ENCODE results near the gene TMEM121B. TPM values are rescaled to one million over a fixed set of nuclear protein-coding genes. Genes with fewer than 3 reads are reported as not detected.
A peak's percentile ranks its signal among the peaks of the same experiment; 100 is the strongest.
"Not testable (repeated sequence)": the region's sequence is repeated elsewhere in the genome, so short reads cannot be mapped to it uniquely, and the experiment has no call there.

TMEM121B gene
- total RNA-seq, 1 donor from 2014 or later: 0.16 TPM

DNA sequence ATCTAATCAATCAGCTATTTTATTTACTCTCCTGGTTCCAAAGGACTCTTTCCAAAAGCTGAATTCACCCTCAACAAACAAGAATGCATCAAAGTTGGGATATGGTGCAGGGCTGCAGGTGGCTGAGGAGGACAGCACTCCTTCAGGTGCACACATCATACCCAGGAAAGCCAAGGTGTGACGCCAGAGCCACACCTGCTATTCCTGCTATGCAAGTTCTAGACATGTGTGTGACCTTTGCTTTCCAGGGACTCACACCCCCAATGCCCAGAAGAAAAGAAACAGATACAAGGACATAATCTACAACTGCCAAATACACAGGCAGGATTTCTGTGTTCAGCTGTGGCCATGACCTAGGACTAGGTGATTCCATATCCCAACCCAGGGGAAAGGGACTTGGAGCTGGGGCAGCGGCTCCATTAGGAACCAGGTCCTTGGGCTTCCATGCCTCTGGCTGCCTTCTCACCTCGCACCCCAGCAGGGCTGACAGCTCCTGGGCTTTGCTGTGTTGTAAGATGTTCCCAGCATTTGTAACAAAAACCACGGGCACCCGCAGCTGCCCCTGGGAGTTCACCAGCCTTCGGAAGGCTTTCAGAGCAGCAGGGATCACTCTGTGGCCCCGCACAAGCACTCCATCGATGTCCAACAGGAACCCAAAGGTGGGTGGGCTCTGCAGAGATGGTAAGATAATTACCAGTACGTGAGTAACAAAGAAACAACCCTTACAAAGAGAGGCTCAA is 28.1 kb upstream of the TMEM121B start:
- no peaks in the 10 kb centered on the region for H3K9me3 Mint-ChIP-seq
- H3K36me3 Mint-ChIP-seq (ENCODE audit: low read depth): peaks cover 21% of the 10 kb centered on the region
- H3K4me3 Mint-ChIP-seq: no peak overlapping the region
- DNase-seq: no peak
- H3K4me1 Mint-ChIP-seq: peaks cover 10% of the 10 kb centered on the region
- intact Hi-C loops (cut with micrococcal nuclease): no loop called here
- H3K27me3 Mint-ChIP-seq: no peaks in the 10 kb centered on the region
- H3K27ac Mint-ChIP-seq: no peak overlapping the region

GRCh38 chr22:17147458-17147857 is 26.3 kb upstream of the TMEM121B start:
- H3K27ac Mint-ChIP-seq; H3K9me3 Mint-ChIP-seq; H3K4me1 Mint-ChIP-seq; H3K27me3 Mint-ChIP-seq; DNase-seq; intact Hi-C loops (cut with micrococcal nuclease); H3K4me3 Mint-ChIP-seq: not testable (repeated sequence)
- peaks cover 28% of the 10 kb centered on the region for H3K36me3 Mint-ChIP-seq (ENCODE audit: low read depth)

DNA sequence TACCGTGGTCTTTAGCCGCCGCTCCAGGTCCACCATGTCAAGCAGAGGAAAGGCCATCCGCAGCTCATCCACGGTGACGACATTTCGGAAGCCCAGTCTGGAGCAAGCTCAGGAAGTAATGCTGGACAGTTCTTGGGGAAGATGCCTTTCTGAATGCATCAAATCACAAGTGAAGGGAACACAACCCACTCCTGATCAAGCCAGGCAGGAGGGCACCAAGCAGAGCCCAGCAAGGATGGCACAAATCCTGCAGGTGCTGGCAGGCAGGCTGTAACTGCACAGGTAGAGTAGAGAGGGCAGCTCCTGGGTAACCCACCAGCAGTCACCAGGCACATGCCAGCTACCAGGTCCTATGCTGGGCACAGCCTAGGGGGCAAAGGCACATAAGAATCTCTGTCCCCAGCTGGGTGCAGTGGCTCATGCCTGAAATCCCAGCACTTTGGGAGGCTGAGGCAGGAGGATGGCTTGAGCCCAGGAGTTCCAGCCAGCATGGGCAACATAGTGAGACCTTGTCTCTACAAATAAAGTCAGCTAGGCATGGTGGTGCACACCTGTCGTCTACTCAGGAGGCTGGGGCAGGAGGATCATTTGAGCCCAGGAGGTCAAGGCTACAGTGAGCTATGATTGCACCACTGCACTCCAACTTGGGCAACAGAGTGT is 24.0 kb upstream of the TMEM121B start:
- Mint-ChIP-seq H3K27me3 (no peaks in the 10 kb centered on the region), H3K4me3 (no peak overlapping the region), H3K36me3 (ENCODE audit: low read depth) (peaks cover 33% of the 10 kb centered on the region), H3K9me3 (no peaks in the 10 kb centered on the region), H3K27ac (no peak overlapping the region), H3K4me1 (peaks cover 2% of the 10 kb centered on the region)
- intact Hi-C loops (cut with micrococcal nuclease): no loop called here
- DNase-seq: no peak

DNA sequence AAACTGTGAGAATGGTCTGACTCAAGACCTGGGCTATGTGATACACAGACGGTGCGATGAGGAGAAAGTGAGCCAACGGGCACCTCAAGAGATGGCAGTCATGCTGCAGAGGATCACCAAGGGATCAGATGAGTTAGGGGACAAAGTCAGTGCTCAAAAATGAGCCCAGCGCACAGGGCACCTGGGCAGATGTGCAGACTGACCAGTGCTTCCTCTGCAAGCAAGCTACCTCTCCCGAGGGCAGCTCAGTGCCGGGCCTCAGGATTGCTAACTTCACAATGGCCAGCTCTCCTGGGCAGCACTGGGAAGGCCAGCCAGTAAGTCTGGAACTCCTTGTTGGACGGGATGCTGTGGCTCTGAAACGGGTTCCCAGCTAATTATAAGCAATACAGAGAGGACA is 22.7 kb upstream of the TMEM121B start:
- DNase-seq: no peak
- no peaks in the 10 kb centered on the region for H3K9me3 Mint-ChIP-seq
- H3K27ac Mint-ChIP-seq: no peak overlapping the region
- no peak overlapping the region for H3K4me3 Mint-ChIP-seq
- H3K36me3 Mint-ChIP-seq (ENCODE audit: low read depth): peaks cover 41% of the 10 kb centered on the region
- intact Hi-C loops (cut with micrococcal nuclease): no loop called here
- no peaks in the 10 kb centered on the region for H3K27me3 Mint-ChIP-seq
- H3K4me1 Mint-ChIP-seq: peaks cover 2% of the 10 kb centered on the region

GRCh38 chr22:17143101-17143500 is 21.9 kb upstream of the TMEM121B start:
- Mint-ChIP-seq H3K9me3 (no peaks in the 10 kb centered on the region), H3K27me3 (no peaks in the 10 kb centered on the region), H3K4me3 (no peak overlapping the region), H3K4me1 (no peaks in the 10 kb centered on the region), H3K36me3 (ENCODE audit: low read depth) (peaks cover 46% of the 10 kb centered on the region), H3K27ac (no peak overlapping the region)
- intact Hi-C loops (cut with micrococcal nuclease): no loop called here
- no peak for DNase-seq

GRCh38 chr22:17140826-17141766 is 19.9 kb upstream of the TMEM121B start:
- Mint-ChIP-seq H3K4me3 (no peak overlapping the region), H3K36me3 (ENCODE audit: low read depth) (peaks cover 47% of the 10 kb centered on the region), H3K4me1 (no peaks in the 10 kb centered on the region), H3K9me3 (no peaks in the 10 kb centered on the region), H3K27ac (no peak overlapping the region), H3K27me3 (no peaks in the 10 kb centered on the region)
- DNase-seq: no peak
- intact Hi-C loops (cut with micrococcal nuclease): no loop called here

GRCh38 chr22:17140022-17140421 is 18.9 kb upstream of the TMEM121B start:
- H3K4me3 Mint-ChIP-seq: no peak overlapping the region
- intact Hi-C loops (cut with micrococcal nuclease): no loop called here
- peaks cover 48% of the 10 kb centered on the region for H3K36me3 Mint-ChIP-seq (ENCODE audit: low read depth)
- no peak overlapping the region for H3K27ac Mint-ChIP-seq
- no peaks in the 10 kb centered on the region for H3K9me3 Mint-ChIP-seq
- no peaks in the 10 kb centered on the region for H3K27me3 Mint-ChIP-seq
- no peak for DNase-seq
- H3K4me1 Mint-ChIP-seq: no peaks in the 10 kb centered on the region

GRCh38 chr22:17138513-17138912 is 17.4 kb upstream of the TMEM121B start:
- H3K4me1 Mint-ChIP-seq: no peaks in the 10 kb centered on the region
- no peaks in the 10 kb centered on the region for H3K9me3 Mint-ChIP-seq
- no peak for DNase-seq
- no peak overlapping the region for H3K27ac Mint-ChIP-seq
- H3K4me3 Mint-ChIP-seq: no peak overlapping the region
- intact Hi-C loops (cut with micrococcal nuclease): no loop called here
- H3K36me3 Mint-ChIP-seq (ENCODE audit: low read depth): peaks cover 47% of the 10 kb centered on the region
- H3K27me3 Mint-ChIP-seq: no peaks in the 10 kb centered on the region

- no peak for DNase-seq
- Mint-ChIP-seq H3K27ac (no peak overlapping the region), H3K4me1 (no peaks in the 10 kb centered on the region), H3K9me3 (no peaks in the 10 kb centered on the region), H3K36me3 (ENCODE audit: low read depth) (peaks cover 44% of the 10 kb centered on the region), H3K4me3 (no peak overlapping the region), H3K27me3 (no peaks in the 10 kb centered on the region)
- intact Hi-C loops (cut with micrococcal nuclease): no loop called here
Measured at GRCh38 chr22:17137861-17138425, 16.8 kb upstream of the TMEM121B start.

GRCh38 chr22:17137170-17137569 is 16.0 kb upstream of the TMEM121B start:
- peaks cover 40% of the 10 kb centered on the region for H3K36me3 Mint-ChIP-seq (ENCODE audit: low read depth)
- no peak for DNase-seq
- H3K4me3 Mint-ChIP-seq: no peak overlapping the region
- H3K4me1 Mint-ChIP-seq: no peaks in the 10 kb centered on the region
- H3K27ac Mint-ChIP-seq: peak overlapping the region; percentile 6
- intact Hi-C loops (cut with micrococcal nuclease): no loop called here
- no peaks in the 10 kb centered on the region for H3K27me3 Mint-ChIP-seq
- H3K9me3 Mint-ChIP-seq: no peaks in the 10 kb centered on the region

DNA sequence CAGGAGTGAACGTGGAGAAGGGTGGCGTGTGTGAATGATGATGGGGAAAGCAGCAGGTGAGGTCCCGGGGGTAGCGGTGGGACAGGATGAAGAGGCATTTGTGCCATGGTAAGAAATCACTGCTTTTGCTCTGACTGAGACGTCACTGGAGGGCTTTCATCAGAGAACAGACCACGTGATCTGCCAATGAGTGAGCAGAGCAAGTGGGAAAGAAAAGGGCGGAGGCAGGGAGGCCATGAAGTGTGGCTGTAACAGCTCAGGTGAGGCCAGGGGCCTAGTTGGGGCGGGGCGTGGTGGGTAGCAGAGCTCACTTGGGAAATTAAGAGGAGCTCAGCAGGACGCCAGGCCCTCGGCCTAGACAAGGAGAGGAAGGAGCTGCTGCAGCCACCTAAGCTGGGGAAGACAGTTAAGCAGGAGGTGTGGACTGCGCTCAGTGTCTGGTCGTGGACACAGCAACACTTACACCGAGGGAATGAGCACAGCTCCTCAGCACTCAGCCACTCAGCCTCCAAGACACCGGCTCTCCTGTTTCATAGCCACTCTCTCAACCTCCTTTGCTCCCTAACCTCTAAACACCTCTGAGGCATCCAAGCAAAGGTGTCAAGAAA is 14.1 kb upstream of the TMEM121B start:
- intact Hi-C loops (cut with micrococcal nuclease): no loop called here
- Mint-ChIP-seq H3K4me1 (no peaks in the 10 kb centered on the region), H3K9me3 (no peaks in the 10 kb centered on the region), H3K36me3 (ENCODE audit: low read depth) (peaks cover 30% of the 10 kb centered on the region), H3K27me3 (no peaks in the 10 kb centered on the region), H3K4me3 (no peak overlapping the region), H3K27ac (peak overlapping the region; percentile 8)
- DNase-seq: no peak

DNA sequence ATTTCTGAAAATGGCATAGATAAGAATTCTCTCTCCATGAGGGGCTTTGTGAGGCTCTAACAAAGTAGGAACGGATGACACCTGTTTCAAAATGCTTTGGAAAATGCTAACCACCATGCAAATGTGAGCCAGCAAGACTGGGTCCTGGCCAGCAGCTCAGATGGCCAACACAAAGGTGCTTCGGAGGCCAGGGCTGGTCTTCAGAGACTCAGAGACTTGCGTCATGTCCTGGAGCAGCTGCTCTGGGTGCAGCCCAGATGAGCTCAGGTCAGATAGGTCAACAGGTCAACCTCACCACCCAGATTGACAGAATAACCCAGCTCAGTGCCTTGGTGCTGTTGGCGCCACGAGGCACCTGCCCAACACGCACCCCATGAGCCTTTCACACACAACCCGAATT is 12.0 kb upstream of the TMEM121B start:
- H3K27me3 Mint-ChIP-seq: peaks cover 7% of the 10 kb centered on the region
- intact Hi-C loops (cut with micrococcal nuclease): no loop called here
- H3K27ac Mint-ChIP-seq: no peak overlapping the region
- H3K9me3 Mint-ChIP-seq: no peaks in the 10 kb centered on the region
- no peak overlapping the region for H3K4me3 Mint-ChIP-seq
- no peak for DNase-seq
- H3K4me1 Mint-ChIP-seq: no peaks in the 10 kb centered on the region
- H3K36me3 Mint-ChIP-seq (ENCODE audit: low read depth): peaks cover 16% of the 10 kb centered on the region

DNA sequence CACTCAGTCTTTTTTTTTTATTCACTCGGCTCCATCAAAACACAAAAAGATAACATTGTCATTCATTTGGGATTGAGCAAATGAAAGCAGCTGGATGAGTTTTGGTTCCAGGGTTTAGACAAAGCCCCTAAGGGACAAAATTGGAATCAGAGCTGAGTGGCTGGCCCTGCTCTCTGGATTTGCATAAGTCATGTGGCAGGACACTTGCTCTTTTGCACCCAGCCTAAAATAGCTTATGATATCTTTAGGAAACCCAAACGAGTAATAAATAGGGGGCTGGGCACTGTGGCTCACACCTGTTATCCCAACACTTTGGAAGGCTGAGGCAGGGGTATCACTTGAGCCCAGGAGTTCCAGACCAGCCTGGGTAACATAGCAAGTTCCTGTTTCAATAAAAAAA is 11.0 kb upstream of the TMEM121B start:
- H3K4me3 Mint-ChIP-seq: no peak overlapping the region
- intact Hi-C loops (cut with micrococcal nuclease): no loop called here

More for the DNA sequence above, 11.0 kb upstream of the TMEM121B start:
- peaks cover 11% of the 10 kb centered on the region for H3K36me3 Mint-ChIP-seq (ENCODE audit: low read depth)
- no peaks in the 10 kb centered on the region for H3K4me1 Mint-ChIP-seq
- peaks cover 10% of the 10 kb centered on the region for H3K27me3 Mint-ChIP-seq
- DNase-seq: no peak
- H3K9me3 Mint-ChIP-seq: no peaks in the 10 kb centered on the region
- H3K27ac Mint-ChIP-seq: no peak overlapping the region
